GM18907 (cell line): ENCODE data around the gene MTMR2.
"Not testable (repeated sequence)": the region's sequence is repeated elsewhere in the genome, so short reads cannot be mapped to it uniquely, and the experiment has no call there.

Experiments used
- ATAC-seq: cut with Tn5 transposase; IDR thresholded peaks from one replicate; pipeline ENCODE4 v1.9.1; 2021; ENCODE audit warnings: mild to moderate bottlenecking, moderate library complexity; ENCODE audit not compliant: unreplicated experiment

MTMR2 gene

DNA sequence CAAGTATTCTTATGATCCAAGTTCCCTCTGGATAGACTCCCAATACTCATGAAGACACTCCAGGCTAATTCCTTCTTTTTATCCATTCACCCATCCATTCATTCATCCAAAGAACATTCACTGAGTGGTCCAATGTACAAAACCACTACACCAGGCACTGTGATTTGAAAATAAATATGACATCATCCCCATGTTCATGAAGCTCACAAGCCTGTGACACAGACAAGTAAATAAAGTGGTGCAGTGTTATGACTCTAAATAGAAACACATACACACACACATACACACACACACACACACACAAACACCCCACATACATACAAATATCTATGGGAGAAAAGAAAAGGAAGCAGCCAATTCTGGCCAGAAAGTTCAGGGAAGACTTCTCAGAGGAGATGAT lies 35.5 kb downstream of the MTMR2 start:
- no peak for ATAC-seq

GRCh38 chr11:95886462-95886861 lies 37.4 kb downstream of the MTMR2 start:
- ATAC-seq = no peak

GRCh38 chr11:95884802-95885201 lies 39.1 kb downstream of the MTMR2 start:
- ATAC-seq = no peak

- ATAC-seq = no peak
These were observed 39.5 kb downstream of the MTMR2 start for GRCh38 chr11:95884376-95884775.

- no peak for ATAC-seq
These were observed 40.5 kb downstream of the MTMR2 start for GRCh38 chr11:95883381-95883780.

GRCh38 chr11:95877291-95877690 lies 46.6 kb downstream of the MTMR2 start:
- ATAC-seq = no peak

GRCh38 chr11:95870877-95871276 lies 53.0 kb downstream of the MTMR2 start:
- not testable (repeated sequence) for ATAC-seq

DNA sequence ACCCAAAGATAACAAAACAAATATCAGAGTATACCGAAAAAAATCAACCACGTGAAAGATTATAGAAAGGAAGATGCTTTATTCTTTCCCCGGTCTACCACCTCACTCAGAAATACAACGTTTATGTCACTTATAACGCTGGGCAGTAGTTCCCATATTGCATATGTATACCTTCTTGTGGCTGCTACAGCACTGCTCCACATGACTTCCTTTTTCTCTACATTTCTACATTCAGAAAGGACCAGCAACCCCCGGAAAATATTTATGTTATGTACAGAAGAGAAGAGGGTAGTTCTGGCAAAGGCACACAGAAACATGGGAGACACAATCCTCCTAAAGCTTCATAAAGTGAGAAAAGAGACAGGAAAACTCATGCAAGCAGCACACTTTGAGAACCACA lies 56.8 kb downstream of the MTMR2 start:
- ATAC-seq = no peak

DNA sequence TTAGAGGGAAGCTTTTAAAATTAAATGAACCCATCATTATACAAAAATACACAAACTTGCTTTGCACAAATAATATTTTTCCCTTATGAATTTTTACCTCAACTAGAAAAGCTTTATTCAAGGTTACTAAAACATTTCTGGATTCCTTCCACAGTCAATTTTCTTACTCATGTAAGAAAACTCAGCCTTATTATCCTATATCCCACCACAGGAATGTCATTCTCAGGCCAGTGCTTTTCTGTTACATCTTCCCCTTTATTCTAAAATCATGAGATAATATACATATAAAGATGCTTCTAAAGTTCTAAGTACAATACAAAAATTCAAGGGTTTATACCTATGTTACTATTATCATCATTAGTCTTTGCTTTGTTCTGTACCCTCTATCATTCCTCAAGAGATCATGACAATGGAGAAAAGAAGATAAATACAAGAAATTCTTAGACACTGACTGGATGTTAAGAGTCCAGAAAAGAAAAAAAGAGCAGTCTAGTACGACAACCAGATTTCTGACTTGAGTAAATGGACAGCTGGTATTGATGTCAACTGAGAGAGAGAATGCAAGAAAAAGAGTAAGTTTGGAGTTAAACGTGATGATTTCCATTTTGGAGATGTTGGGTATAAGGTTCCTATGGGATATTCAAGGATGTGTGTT lies 60.3 kb downstream of the MTMR2 start:
- no peak for ATAC-seq

DNA sequence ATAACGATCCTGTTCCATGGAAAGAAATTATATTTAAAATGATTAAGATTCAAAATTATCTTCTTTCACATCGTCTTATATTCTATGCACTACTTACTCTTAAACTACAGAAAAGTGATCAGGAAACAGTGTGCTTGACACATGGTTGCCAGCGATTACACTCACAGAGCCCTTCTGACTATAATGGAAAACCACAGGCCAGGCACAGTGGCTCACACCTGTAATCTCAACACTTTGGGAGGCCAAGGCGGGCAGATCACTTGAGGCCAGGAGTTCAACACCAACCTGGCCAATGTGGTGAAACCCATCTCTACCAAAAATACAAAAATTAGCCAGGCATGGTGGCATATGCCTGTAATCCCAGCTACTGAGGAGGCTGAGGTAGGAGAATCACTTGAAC lies 63.9 kb downstream of the MTMR2 start:
- not testable (repeated sequence) for ATAC-seq

- ATAC-seq = not testable (repeated sequence)
These were observed 69.5 kb downstream of the MTMR2 start for GRCh38 chr11:95854362-95854761.

DNA sequence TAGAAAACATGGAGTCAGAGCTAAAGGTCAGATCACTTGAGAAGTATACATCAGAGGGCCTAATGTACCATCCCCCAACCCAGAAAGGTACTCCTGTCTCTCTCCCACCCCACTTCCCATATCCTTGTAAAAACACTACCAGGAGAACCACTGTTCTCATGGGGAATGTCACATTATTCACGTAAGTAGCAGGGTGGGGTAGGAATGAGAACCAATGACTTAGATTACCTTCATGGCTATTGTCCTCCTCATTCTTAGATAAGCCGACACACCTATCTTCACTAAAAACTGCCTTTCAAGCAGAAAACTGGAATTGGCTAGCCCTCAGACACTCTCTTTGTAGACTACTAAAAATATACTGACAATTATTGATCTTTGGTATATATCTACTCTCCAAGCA lies 70.0 kb downstream of the MTMR2 start:
- ATAC-seq = no peak

GRCh38 chr11:95853138-95853537 lies 70.8 kb downstream of the MTMR2 start:
- no peak for ATAC-seq

DNA sequence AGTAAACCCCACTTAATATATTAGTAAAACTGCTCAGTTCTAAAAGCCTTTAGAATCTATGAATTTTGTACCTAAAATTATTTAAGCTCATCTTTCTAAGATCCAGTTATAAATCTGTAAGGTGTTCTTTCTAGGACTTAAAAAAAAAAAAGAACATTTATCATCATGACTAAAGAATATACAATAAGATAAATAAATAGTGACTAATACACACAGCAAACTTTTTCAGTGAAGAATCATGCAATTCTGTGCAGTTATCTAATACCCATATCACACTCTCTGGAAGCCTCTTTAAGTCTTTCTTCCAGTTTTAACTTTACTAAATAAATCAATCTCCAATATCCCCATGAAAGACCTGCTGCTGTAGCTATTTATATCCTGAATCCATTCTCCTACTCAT lies 73.8 kb downstream of the MTMR2 start:
- no peak for ATAC-seq

GRCh38 chr11:95849087-95849825 lies 74.7 kb downstream of the MTMR2 start:
- ATAC-seq = peak; percentile 65

DNA sequence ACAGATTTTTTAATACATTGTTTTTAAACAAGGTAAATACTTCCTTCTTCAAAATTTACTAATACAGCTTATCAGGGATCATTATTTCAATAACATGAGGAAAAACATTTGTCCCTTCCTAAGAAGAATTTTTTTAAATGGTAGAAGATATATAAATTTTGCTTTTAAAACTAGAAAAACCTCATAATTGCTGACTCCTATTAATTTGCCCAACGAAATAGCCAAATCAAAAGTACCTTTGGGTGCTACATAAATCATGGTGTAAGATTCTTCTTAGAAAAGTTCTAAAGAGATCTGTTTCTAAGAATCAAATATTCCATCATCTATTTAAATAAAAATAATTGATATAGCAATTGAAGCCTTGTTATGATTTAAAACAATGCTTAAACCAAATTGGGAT lies 78.7 kb downstream of the MTMR2 start:
- ATAC-seq = no peak

DNA sequence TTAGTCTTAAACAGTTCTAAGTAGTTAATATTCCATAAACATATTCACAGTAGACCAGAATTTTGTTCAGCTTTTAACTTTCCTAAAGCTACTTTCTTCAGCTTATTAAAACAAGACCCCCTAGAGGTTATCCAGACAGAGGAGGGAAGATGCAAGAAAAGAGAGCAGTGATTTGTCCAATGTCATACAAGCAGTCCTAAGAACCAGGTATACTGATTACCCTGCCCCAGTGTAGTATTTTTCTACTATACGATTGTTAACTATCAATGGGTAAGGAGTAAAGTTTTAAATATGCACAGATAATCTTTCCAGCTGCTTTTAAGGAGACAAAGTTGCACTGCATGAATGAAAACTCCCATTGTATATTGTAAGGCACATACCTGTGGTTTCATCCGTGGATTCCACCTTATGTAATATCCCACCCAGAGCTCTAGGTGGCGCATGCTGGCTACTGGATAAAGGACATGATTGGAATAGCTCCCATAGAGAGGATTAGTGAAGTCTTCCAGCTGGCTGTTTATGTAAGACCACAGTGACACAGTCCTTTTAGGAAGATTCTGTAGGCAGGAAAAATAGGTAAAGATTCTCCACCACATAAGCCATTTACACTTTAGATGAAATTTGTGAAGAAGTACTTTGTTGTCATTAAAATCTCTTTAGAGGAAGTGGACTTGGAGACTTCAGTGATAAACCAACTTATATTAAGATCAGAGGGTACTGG lies 88.0 kb downstream of the MTMR2 start:
- ATAC-seq = peak; percentile 88

- ATAC-seq = no peak
These were observed 88.6 kb downstream of the MTMR2 start for GRCh38 chr11:95835351-95835750.

DNA sequence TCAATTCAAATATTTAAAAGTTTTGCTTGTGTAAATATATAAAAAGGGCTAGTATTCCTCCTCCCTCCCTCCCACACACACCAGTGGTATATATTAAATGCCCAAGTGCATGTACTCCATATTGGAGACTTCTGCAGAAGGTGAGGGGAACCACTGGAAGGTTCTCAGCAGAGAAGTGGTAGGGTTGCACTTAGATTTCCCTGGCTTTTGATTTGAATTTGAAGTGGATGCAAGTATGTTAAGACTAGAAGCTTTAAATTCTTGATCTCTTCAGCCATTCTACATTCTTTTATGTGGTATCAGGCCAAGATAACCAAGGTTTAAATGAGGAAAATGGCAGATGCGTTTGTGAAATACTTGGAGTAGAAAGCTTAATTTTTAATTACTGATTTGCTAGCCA lies 90.5 kb downstream of the MTMR2 start:
- ATAC-seq = no peak

DNA sequence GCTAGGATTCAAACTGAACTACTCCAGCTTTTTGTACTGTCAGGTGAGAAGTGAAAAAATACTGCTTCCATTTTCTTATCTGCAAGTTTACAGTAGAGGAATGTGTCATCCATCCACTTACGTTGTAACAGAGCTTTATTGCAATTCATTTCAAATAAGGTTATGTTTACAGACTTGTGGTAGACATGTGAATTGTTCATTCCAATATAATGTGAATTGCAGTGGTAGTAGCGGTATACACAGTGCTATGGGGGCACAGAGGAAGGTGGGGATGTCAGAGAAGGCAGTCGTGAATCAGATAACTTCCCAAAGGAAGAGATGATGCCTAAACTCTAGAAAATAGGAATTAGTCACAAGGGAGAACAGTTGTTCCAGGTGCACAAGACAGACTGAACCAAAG lies 91.1 kb downstream of the MTMR2 start:
- ATAC-seq = no peak

GRCh38 chr11:95831198-95831883 lies 92.6 kb downstream of the MTMR2 start:
- no peak for ATAC-seq
